Measurements from ENCODE around the gene MLPH. TPM values are rescaled to one million over a fixed set of nuclear protein-coding genes. Genes with fewer than 3 reads are reported as not detected.

The MLPH gene
- total and polyA plus RNA-seq, 9 of the 15 experiments (the other 6 are each of a cell fraction or from before 2014, with no cell fraction given), result 0.22 TPM; not detected in 8

DNA sequence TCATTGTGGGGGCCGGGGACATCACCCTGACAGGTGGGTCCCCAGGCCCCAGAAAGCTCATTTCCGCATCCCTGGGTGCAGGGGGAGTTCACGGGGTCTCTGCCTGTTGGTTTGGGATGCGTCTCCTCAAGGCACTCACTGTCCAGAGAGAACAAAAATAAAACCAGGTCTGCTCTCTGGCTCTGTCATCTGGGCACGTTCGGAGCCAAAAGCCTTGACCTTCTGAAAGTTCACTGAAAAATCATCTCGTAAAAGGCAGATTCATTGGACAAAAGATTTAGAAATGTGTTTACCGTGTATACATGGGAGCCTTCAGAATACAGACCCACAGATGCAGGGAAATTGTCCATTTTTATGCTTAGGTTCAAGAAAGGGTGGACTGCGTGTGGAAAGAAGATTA is 26.6 kb downstream of the MLPH start (continued):
- TF ChIP-seq, protein P1, sequence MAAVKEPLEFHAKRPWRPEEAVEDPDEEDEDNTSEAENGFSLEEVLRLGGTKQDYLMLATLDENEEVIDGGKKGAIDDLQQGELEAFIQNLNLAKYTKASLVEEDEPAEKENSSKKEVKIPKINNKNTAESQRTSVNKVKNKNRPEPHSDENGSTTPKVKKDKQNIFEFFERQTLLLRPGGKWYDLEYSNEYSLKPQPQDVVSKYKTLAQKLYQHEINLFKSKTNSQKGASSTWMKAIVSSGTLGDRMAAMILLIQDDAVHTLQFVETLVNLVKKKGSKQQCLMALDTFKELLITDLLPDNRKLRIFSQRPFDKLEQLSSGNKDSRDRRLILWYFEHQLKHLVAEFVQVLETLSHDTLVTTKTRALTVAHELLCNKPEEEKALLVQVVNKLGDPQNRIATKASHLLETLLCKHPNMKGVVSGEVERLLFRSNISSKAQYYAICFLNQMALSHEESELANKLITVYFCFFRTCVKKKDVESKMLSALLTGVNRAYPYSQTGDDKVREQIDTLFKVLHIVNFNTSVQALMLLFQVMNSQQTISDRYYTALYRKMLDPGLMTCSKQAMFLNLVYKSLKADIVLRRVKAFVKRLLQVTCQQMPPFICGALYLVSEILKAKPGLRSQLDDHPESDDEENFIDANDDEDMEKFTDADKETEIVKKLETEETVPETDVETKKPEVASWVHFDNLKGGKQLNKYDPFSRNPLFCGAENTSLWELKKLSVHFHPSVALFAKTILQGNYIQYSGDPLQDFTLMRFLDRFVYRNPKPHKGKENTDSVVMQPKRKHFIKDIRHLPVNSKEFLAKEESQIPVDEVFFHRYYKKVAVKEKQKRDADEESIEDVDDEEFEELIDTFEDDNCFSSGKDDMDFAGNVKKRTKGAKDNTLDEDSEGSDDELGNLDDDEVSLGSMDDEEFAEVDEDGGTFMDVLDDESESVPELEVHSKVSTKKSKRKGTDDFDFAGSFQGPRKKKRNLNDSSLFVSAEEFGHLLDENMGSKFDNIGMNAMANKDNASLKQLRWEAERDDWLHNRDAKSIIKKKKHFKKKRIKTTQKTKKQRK (IDR thresholded peaks at IDR 0.05; ENCODE audit: borderline replicate concordance, low read depth, low read length), result no peak
- no peak for TF ChIP-seq MAZ (CRISPR knock-in tag; conservative IDR thresholded peaks at IDR 0.05 in 1 of 2, IDR thresholded peaks at IDR 0.05 in 1 of 2)

DNA sequence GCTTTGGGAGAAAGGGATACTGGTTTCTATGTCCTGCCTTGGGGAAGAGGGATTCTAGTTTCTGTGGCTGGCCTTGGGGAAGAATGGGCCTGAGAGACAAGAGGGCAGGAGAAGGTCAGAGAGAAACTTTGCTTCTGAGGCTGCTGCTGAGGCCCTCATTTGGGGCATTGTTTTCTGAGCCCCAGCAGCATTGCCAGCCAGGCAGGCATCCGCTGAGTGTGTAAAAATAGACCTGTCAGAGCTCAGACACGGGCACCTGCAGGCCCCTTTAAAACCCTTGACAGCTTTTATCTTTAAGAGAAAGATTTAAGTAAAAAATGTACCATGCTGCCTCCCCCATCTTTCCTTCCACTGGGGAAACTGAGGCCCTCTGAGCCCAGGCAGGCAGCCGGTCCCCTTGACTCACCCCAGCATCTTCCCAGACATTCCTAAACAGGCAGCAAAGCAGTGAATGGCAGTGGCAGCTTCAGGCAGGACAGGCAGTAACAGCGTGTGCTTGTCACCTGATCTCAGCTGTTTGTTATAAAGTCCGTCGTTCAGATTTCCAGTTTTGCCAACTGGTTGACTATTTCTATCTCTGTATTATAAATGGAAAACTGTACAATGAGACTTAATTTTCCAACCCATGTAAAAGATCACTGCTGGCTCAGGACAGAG is 27.6 kb downstream of the MLPH start:
- Histone ChIP-seq H3K4me2 (ENCODE audit: insufficient read depth, low read length) (no peak overlapping the region), H3K27me3 (ENCODE audit: control insufficient read depth in 2 of 2, insufficient read depth in 2 of 2, low read length in 2 of 2) (peaks cover 3 to 20% of the 10 kb centered on the region in 2 experiments; a peak in 3 of 5 replicates), H3K27ac (ENCODE audit: extremely low read depth, low read depth, low read length) (no peak overlapping the region), H2AFZ (ENCODE audit: low read depth, low read length) (no peak overlapping the region), H3K4me1 (replicated peaks in 1 of 2; ENCODE audit: control insufficient read depth in 2 of 2, insufficient read depth in 2 of 2, low read length in 2 of 2) (no peaks in the 10 kb centered on the region), H3K79me2 (ENCODE audit: control insufficient read depth, insufficient read depth, low read length) (no peaks in the 10 kb centered on the region), H3K9ac (ENCODE audit: insufficient read depth in 1 of 2, low read depth in 2 of 2, low read length in 2 of 2) (no peak overlapping the region), H3K9me1 (ENCODE audit: control insufficient read depth, insufficient read depth, low read length) (no peaks in the 10 kb centered on the region), H3K4me3 (no peak overlapping the region), H4K20me1 (replicated peaks; ENCODE audit: control insufficient read depth, insufficient read depth, low read length) (no peaks in the 10 kb centered on the region), H3K36me3 (ENCODE audit: control insufficient read depth, insufficient read depth, low read length) (no peaks in the 10 kb centered on the region), H3K9me3 (replicated peaks; ENCODE audit: control insufficient read depth, insufficient read depth, low read depth, low read length) (no peaks in the 10 kb centered on the region)
- intact Hi-C loops (cut with micrococcal nuclease), result no loop called here
- ChIA-PET CTCF (ENCODE audit: low intra/inter-chr PET ratio) (interaction anchor here (3.4 kb wide), 1 partner anchor 58 kb away, joined by 51 read pairs; no protein-coding TSS in a partner anchor), POLR2A (interaction anchor here (0.5 to 0.7 kb wide), 2 partner anchors 309 to 360 kb away, joined by 3 read pairs; no protein-coding TSS in a partner anchor)
- no peak for TF ChIP-seq HMG20B (CRISPR knock-in tag; IDR thresholded peaks at IDR 0.05)
- no peak for TF ChIP-seq FOXP1 (CRISPR knock-in tag; IDR thresholded peaks at IDR 0.05)
- TF ChIP-seq ILK (tag; IDR thresholded peaks at IDR 0.05; ENCODE audit: borderline replicate concordance, low read depth), result no peak
- TF ChIP-seq BRF1 (IDR thresholded peaks at IDR 0.05; ENCODE audit: borderline replicate concordance, extremely low read depth, insufficient read length), result no peak
- 2% methylated on average over 6 of the region's 6 CpGs for WGBS (ENCODE audit: insufficient coverage, low coverage, missing lambda C conversion rate)
- DNase-seq (ENCODE audit: extremely low read depth in 1 of 4, low spot score in 3 of 4) (no peak), FAIRE-seq (no peak), ATAC-seq (no peak)
- in situ Hi-C loops (cut with MboI), result loop anchor here (5.0 kb wide), 1 partner anchor 58 kb away; no protein-coding TSS in a partner anchor
- no TSS peak for BruUV-seq (replicated peaks)

All from K562 (cell line).